Activated CD8-positive, alpha-beta memory T cell treated with anti-CD3 and anti-CD28 coated beads, Interleukin-2, amount 50 U/mL, for 48 hours (primary cell): Measurements from ENCODE around the gene CUX1.
"Not testable (repeated sequence)": the region's sequence is repeated elsewhere in the genome, so short reads cannot be mapped to it uniquely, and the experiment has no call there.

Experiments
- DNase-seq: peaks from one replicate; pipeline ENCODE4 v3.0.0-alpha.2; 2020

The CUX1 gene

GRCh38 chr7:102198417-102198956 lies 381.1 kb downstream of the CUX1 start:
- DNase-seq = no peak

DNA sequence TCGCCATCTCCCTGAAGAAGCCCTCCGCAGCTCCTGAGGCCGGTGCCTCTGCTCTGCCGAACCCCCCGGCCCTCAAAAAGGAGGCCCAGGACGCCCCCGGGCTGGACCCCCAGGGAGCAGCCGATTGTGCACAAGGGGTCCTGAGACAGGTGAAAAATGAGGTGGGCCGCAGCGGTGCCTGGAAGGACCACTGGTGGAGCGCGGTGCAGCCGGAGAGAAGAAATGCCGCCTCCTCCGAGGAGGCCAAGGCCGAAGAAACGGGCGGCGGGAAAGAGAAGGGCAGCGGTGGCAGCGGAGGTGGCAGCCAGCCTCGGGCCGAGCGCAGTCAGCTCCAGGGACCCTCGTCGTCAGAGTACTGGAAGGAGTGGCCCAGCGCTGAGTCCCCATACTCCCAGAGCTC lies 384.1 kb downstream of the CUX1 start:
- DNase-seq = no peak

DNA sequence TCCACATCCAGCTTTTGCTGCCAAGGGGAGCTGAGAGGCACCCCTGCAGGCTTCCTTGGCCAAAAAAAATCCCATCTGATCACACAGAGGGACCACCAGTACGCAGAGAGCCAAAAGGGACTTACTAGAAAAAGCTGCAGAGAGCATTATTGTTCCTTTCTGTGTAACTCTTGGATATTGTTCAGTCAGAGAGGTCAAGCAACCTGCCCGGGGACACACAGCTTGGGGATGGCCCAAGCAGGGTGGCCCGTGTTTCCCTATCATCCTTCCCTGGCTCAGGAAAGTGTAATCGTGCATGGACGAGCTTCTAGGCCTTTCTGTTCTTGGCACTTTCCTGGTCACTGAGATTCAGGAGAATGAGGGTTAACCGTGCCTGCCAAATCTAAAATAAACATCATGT lies 385.1 kb downstream of the CUX1 start:
- DNase-seq = no peak

- no peak for DNase-seq
Measured at GRCh38 chr7:102203218-102203617, 385.8 kb downstream of the CUX1 start.

- no peak for DNase-seq
Measured at GRCh38 chr7:102204212-102204611, 386.8 kb downstream of the CUX1 start.

DNA sequence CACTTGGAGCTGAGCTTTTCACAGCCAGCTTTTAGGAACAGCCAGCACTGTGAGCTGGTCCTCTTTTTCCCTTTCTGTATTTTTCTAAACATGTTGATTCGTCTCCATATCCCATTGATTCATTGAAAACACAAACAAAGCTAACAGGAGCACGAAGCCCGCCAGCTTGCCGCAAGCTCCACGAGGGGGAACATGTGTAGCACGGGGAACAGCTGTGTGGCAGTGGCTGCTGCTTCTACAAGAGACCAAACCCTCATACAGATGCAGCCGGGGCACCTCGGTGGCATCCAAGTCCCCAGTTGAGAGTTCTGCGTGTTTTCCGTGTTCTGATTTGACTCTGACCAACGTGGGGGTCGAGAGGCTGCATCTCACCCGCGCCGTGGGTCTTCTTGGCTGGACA lies 388.5 kb downstream of the CUX1 start:
- no peak for DNase-seq

- DNase-seq = no peak
Measured at GRCh38 chr7:102208826-102209225, 391.4 kb downstream of the CUX1 start.

GRCh38 chr7:102210787-102211186 lies 393.4 kb downstream of the CUX1 start:
- DNase-seq = no peak

GRCh38 chr7:102211590-102212550 lies 394.4 kb downstream of the CUX1 start:
- no peak for DNase-seq

DNA sequence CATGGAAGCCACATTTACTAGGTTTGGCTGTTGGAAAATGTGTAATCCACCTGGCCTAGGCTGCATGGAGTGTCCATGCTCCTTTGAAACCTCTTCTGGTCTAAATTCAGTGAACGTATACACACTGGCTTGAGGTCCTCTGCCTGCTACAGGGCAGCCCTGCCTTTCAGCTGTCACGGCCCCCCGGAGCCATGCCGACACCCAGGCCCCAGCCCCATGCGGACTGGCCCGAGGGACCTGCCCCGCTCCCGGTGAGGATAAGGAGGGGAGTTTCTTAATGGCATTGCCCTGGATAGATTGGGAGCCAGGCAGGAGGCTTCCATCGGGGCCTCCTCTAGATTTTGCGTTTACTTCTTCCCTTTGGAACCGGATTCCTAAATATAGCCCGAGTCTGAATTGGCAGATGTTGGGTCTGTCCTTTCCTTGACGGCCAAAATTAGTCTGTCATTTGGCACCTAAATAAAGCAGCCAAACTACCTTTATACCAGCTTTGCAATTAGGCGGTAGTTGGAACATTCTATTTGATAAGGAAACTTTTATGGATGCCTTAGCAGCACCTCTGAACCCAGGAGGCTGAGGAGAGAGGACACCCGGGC lies 397.1 kb downstream of the CUX1 start:
- DNase-seq = no peak

DNA sequence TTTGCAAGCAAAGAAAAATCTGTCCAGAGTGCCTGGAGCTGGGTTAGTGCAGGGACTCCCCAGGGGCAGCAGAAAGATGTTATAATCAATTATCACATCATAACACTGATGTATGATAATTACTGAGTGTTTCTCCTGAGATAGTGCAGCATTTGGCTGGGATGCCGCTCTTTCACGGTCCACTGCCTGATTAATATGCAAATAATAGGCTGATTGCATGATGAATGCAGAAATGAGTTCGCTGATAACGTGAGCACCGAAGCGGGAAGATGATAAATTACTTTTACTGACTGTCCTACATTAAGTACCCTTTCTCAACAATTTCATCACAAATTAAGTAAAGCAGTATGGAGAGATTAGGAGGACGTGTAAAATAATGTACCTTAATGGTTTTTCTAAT lies 397.8 kb downstream of the CUX1 start:
- no peak for DNase-seq

DNA sequence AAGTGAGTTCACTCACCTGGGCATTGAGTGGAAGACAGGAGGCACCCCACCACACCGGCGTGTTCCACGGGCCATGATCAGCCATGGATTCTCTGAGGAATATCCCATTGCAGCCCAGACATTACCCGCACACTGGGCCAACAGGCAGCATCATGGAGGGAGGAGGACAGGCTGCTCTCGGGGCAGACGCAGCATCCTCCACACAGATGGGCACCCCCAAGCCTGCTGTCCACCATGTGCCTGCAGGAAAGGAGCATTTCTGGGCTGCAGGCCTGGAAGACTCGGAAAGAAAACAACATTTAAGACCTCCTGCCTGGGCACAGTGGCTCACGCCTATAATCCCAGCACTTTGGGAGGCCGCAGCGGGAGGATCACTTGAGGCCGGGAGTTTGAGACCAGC lies 398.3 kb downstream of the CUX1 start:
- DNase-seq = no peak

DNA sequence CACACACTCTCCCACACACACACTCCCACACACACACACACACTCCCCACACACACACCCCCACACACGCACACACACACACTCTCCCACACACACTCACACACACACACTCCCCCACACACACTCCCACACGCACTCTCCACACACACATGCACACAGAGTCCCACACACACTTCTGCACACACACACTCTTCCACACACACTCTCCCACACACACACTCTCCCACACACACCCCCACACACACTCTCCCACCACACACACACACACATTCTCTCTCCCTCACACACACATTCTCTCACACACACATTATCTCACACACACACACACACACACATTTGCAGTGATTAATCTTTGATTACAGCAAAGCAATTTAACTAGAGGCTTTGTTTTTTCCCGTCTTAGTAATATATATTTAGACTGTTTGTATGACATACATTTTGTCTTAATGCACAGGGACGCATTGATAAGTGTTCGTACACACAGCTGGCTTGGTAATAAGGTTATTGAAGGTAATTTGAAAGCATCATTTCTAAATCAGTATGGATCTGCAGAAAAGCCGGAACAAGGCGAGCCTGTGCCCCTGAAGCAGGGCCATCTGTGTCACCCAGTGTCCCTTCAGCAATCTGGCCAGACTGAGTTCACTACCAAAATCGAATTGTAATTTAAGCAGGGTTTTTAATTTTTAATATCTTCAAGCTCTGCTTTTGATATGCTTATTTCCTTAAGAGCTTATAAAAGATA lies 399.3 kb downstream of the CUX1 start:
- no peak for DNase-seq

- DNase-seq = no peak
Measured at GRCh38 chr7:102220229-102220850, 402.9 kb downstream of the CUX1 start.

GRCh38 chr7:102220960-102221800 lies 403.8 kb downstream of the CUX1 start:
- DNase-seq = no peak

- DNase-seq = no peak
Measured at GRCh38 chr7:102221961-102222360, 404.5 kb downstream of the CUX1 start.

DNA sequence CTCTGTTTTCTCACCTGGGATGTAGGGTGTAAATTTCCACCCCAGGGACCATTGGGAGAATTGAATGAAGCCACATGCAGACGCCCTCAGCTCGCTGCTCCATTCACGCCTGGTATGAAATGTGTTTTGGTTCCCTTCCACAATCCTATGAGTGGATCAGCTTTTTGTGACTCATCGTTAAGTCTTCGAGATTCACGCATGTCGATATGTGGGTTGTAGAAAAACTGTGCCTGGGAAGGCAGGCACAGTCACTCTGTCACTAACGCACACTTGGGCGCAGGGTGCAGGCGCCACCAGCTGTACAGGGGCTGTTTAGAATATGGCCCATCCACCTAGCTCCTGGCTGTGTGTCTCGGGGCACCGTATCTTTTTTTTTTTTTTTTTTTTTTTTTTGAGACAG lies 405.0 kb downstream of the CUX1 start:
- DNase-seq = no peak

DNA sequence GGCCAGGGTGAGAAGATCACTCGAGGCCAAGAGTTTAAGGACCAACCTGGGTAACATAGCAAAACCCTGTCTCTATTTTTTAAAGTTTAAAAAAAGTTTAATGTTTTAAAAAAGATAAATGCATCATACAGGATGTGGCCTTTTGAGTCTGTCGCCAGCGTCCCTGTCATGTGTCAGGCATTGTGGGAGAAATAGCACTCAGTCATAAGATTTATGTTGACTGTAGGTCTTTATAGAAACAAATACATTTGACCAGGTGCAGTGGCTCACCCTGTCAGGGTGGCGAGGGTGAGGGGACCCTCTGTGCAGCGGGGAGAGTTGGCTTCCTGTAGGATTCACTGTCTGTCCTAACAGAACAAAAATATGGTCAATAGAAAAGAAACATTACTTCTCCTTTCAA lies 405.8 kb downstream of the CUX1 start:
- DNase-seq = no peak

GRCh38 chr7:102225025-102225424 lies 407.6 kb downstream of the CUX1 start:
- DNase-seq = no peak

GRCh38 chr7:102227371-102227770 lies 409.9 kb downstream of the CUX1 start:
- DNase-seq = no peak

- no peak for DNase-seq
Measured at GRCh38 chr7:102228935-102229334, 411.5 kb downstream of the CUX1 start.

DNA sequence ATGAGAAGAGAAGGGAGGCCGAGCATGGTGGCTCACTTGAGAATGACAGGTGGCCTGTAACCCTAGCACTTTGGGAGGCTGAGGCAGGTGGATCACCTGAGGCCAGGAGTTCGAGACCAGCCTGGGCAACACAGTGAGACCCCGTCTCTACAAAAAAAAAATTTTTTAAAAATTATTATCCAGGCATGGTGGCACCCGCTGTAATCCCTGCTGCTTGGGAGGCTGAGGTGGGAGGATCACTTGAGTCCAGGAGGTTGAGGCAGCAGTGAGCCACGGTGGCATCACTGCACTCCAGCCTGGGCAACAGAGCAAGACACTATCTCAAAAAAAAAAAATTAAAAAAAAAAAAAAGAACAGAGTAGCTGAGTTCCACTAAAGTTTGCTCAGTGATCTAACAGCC lies 412.7 kb downstream of the CUX1 start:
- DNase-seq = not testable (repeated sequence)
